Measurements from ENCODE around the gene NEU2.
A peak's percentile ranks its signal among the peaks of the same experiment; 100 is the strongest.

Gene NEU2

GRCh38 chr2:233081232-233081730 lies 48.8 kb downstream of the NEU2 start:
- peak in 1 of 4 experiments; percentile 51 for DNase-seq

- no peak for DNase-seq
Measured at GRCh38 chr2:233081731-233082221, 49.3 kb downstream of the NEU2 start.

GRCh38 chr2:233082222-233082930 lies 49.9 kb downstream of the NEU2 start:
- no peak for DNase-seq

GRCh38 chr2:233082931-233083755 lies 50.7 kb downstream of the NEU2 start:
- DNase-seq, result no peak

- no peak for DNase-seq
Measured at GRCh38 chr2:233083782-233084181, 51.3 kb downstream of the NEU2 start.

- no peak for DNase-seq
Measured at GRCh38 chr2:233084488-233084887, 52.0 kb downstream of the NEU2 start.

Measured in activated naive CD4-positive, alpha-beta T cell (primary cell).